Calu3 (cell line): Measurements from ENCODE around the gene RANBP17. TPM values are rescaled to one million over a fixed set of nuclear protein-coding genes. Genes with fewer than 3 reads are reported as not detected.

Experiments
- BruUV-seq: library from RNA; stranded (reverse); fragments of 400-500 nt; replicated peaks from 2 replicates; lab custom pipeline; 2021; lab: Mats Ljungman, UMichigan
- CTCF ChIA-PET: fragments of 300-600 bp; sonication (Branson Sonifier 250); formaldehyde crosslinking; loops from one replicate; lab custom pipeline; 2022; ENCODE audit warnings: antibody characterized with exemption; lab: Charles Lee
- DNase-seq: peaks from one replicate; pipeline ENCODE4 v3.0.0; 2022
- H3K27ac Mint-ChIP-seq: one replicate; pipeline ENCODE4 v1.8.0; 2022; ENCODE audit warnings: mixed read lengths; ENCODE audit not compliant: unreplicated experiment
- H3K27me3 Mint-ChIP-seq: one replicate; pipeline ENCODE4 v1.8.0; 2022; ENCODE audit warnings: mixed read lengths; ENCODE audit not compliant: unreplicated experiment
- H3K36me3 Mint-ChIP-seq: one replicate; pipeline ENCODE4 v1.8.0; 2022; ENCODE audit warnings: mild to moderate bottlenecking, moderate library complexity, mixed read lengths; ENCODE audit not compliant: insufficient read depth, unreplicated experiment
- H3K4me1 Mint-ChIP-seq: one replicate; pipeline ENCODE4 v1.8.0; 2022; ENCODE audit warnings: mild to moderate bottlenecking, low read depth, mixed read lengths; ENCODE audit not compliant: unreplicated experiment
- H3K4me3 Mint-ChIP-seq: one replicate; pipeline ENCODE4 v1.8.0; 2022; ENCODE audit warnings: mild to moderate bottlenecking, low read depth, moderate library complexity, mixed read lengths; ENCODE audit not compliant: unreplicated experiment
- H3K9me3 Mint-ChIP-seq: one replicate; pipeline ENCODE4 v1.8.0; 2022; ENCODE audit warnings: low read depth, mixed read lengths; ENCODE audit not compliant: unreplicated experiment
- CTCF ChIP-seq: fragments of 200-600 bp; IDR thresholded peaks from one replicate; pipeline ENCODE4 v1.8.0; 2022; ENCODE audit warnings: antibody characterized with exemption; ENCODE audit not compliant: unreplicated experiment
- intact Hi-C: fragments of 100-400 bp; cut with micrococcal nuclease; formaldehyde crosslinking; loops from one replicate; pipeline ENCODE4 v1.10.0; 2022; ENCODE audit not compliant: unreplicated experiment
- total RNA-seq: library from RNA; stranded (reverse); gene quantifications from 2 replicates; pipeline ENCODE4 v1.2.3, GENCODE V29; 2022

RANBP17 gene
- total RNA-seq, 1 experiment from 2014 or later: 117 TPM

- Mint-ChIP-seq H3K36me3 (no peaks in the 10 kb centered on the region), H3K4me1 (no peaks in the 10 kb centered on the region), H3K27me3 (no peaks in the 10 kb centered on the region), H3K27ac (no peak overlapping the region), H3K4me3 (no peak overlapping the region), H3K9me3 (no peaks in the 10 kb centered on the region)
- no TSS peak for BruUV-seq
- DNase-seq: no peak
- CTCF ChIA-PET: no interaction called here
- intact Hi-C loops: no loop called here
- no peak for TF ChIP-seq CTCF
These were observed 266.3 kb downstream of the RANBP17 start for GRCh38 chr5:171128136-171128535.

GRCh38 chr5:171129308-171129707, 267.5 kb downstream of the RANBP17 start:
- Mint-ChIP-seq H3K27me3 (no peaks in the 10 kb centered on the region), H3K27ac (no peak overlapping the region), H3K9me3 (no peaks in the 10 kb centered on the region), H3K4me3 (no peak overlapping the region), H3K36me3 (no peaks in the 10 kb centered on the region), H3K4me1 (no peaks in the 10 kb centered on the region)
- CTCF ChIA-PET: no interaction called here
- TF ChIP-seq CTCF: no peak
- no TSS peak for BruUV-seq
- no peak for DNase-seq
- intact Hi-C loops: no loop called here

GRCh38 chr5:171131497-171131896, 269.7 kb downstream of the RANBP17 start:
- H3K36me3 Mint-ChIP-seq: no peaks in the 10 kb centered on the region
- no peak for DNase-seq
- H3K27me3 Mint-ChIP-seq: no peaks in the 10 kb centered on the region
- no peak for TF ChIP-seq CTCF
- CTCF ChIA-PET: interaction anchor here (1.1 kb wide), 1 partner anchor 21 kb away, joined by 3 read pairs; no protein-coding TSS in a partner anchor
- H3K4me1 Mint-ChIP-seq: no peaks in the 10 kb centered on the region
- H3K9me3 Mint-ChIP-seq: no peaks in the 10 kb centered on the region
- intact Hi-C loops: no loop called here
- H3K4me3 Mint-ChIP-seq: no peak overlapping the region
- no TSS peak for BruUV-seq
- H3K27ac Mint-ChIP-seq: no peak overlapping the region

- H3K4me1 Mint-ChIP-seq: peaks cover 12% of the 10 kb centered on the region
- no peak overlapping the region for H3K4me3 Mint-ChIP-seq
- intact Hi-C loops: no loop called here
- no peak overlapping the region for H3K27ac Mint-ChIP-seq
- peaks cover 4% of the 10 kb centered on the region for H3K36me3 Mint-ChIP-seq
- CTCF ChIA-PET: no interaction called here
- no peaks in the 10 kb centered on the region for H3K27me3 Mint-ChIP-seq
- no peak for TF ChIP-seq CTCF
- no peaks in the 10 kb centered on the region for H3K9me3 Mint-ChIP-seq
- no TSS peak for BruUV-seq
- DNase-seq: no peak
These were observed 276.1 kb downstream of the RANBP17 start for GRCh38 chr5:171137768-171138525.
